Measurements from ENCODE around the gene UVSSA. TPM values are rescaled to one million over a fixed set of nuclear protein-coding genes. Genes with fewer than 3 reads are reported as not detected.

Gene UVSSA
- total RNA-seq, 1 experiment from 2014 or later, result 40.4 TPM

- no peaks in the 10 kb centered on the region for H3K9me3 Mint-ChIP-seq
- no peak for TF ChIP-seq CTCF (IDR thresholded peaks at IDR 0.05)
- no peak for TF ChIP-seq MAX (CRISPR knock-in tag; IDR thresholded peaks at IDR 0.05)
- TF ChIP-seq SOX15 (CRISPR knock-in tag; IDR thresholded peaks at IDR 0.05), result no peak
- no peak for TF ChIP-seq MLX (CRISPR knock-in tag; IDR thresholded peaks at IDR 0.05)
- TF ChIP-seq ESRRA (CRISPR knock-in tag; IDR thresholded peaks at IDR 0.05; ENCODE audit: borderline replicate concordance), result no peak
- TF ChIP-seq PRDM15 (CRISPR knock-in tag; IDR thresholded peaks at IDR 0.05), result no peak
- TF ChIP-seq ZNF425 (CRISPR knock-in tag; conservative IDR thresholded peaks at IDR 0.05), result no peak
- no peak for TF ChIP-seq CBFB (CRISPR knock-in tag; IDR thresholded peaks at IDR 0.05; ENCODE audit: low read depth)
- no peak for TF ChIP-seq ZNF121 (CRISPR knock-in tag; IDR thresholded peaks at IDR 0.05)
- no peak for TF ChIP-seq IRF1 (CRISPR knock-in tag; IDR thresholded peaks at IDR 0.05)
- TF ChIP-seq TEAD1 (CRISPR knock-in tag; IDR thresholded peaks at IDR 0.05), result no peak
- TF ChIP-seq E2F5 (CRISPR knock-in tag; IDR thresholded peaks at IDR 0.05), result no peak
- TF ChIP-seq GRHL2 (CRISPR knock-in tag; IDR thresholded peaks at IDR 0.05; ENCODE audit: insufficient replicate concordance, severe bottlenecking), result no peak
- no peak for TF ChIP-seq PRRX2 (CRISPR knock-in tag; IDR thresholded peaks at IDR 0.05)
- H3K27me3 Mint-ChIP-seq (ENCODE audit: low read depth), result peaks cover 68% of the 10 kb centered on the region
- H3K27ac Mint-ChIP-seq, result no peak overlapping the region
- CTCF ChIA-PET, result interaction anchor here (1.0 to 2.1 kb wide), 11 partner anchors 8 to 227 kb away, joined by 3 to 15 read pairs (median 5); no protein-coding TSS in a partner anchor
- POLR2A ChIA-PET, result no interaction called here
- peaks cover 2% of the 10 kb centered on the region; the same call in 1 of the 2 replicates for H3K36me3 Mint-ChIP-seq
- H3K4me3 Mint-ChIP-seq, result no peak overlapping the region
- ATAC-seq (no peak), DNase-seq (ENCODE audit: low spot score) (no peak)
- peaks cover 3% of the 10 kb centered on the region for H3K4me1 Mint-ChIP-seq
These were observed 55.1 kb downstream of the UVSSA start for GRCh38 chr4:1402021-1402515.
